Panc1 (cell line): ENCODE measurements around the gene RGPD3.

Experiments used
- CTCF ChIP-seq: fragments of 450-650 bp; IDR thresholded peaks from 2 replicates; pipeline ENCODE4 v1.5.1; 2017; ENCODE audit warnings: mild to moderate bottlenecking
- SIN3A ChIP-seq: IDR thresholded peaks from 2 replicates; pipeline ENCODE4 v1.6.1; 2012; ENCODE audit warnings: low read depth, mild to moderate bottlenecking, low read length, moderate library complexity, borderline replicate concordance; ENCODE audit not compliant: insufficient read depth

- TF ChIP-seq CTCF (no peak), SIN3A (no peak)
These were observed 108.7 kb downstream of the RGPD3 start for GRCh38 chr2:106359512-106359911.
